Islet of Langerhans (tissue), 1 donor: ENCODE results near the gene SDK1.

Experiments used
- FAIRE-seq: peaks from one replicate; lab custom pipeline; 2011; peaks lifted over from hg19 to GRCh38; lab: Jason Lieb, UNC

Gene SDK1

DNA sequence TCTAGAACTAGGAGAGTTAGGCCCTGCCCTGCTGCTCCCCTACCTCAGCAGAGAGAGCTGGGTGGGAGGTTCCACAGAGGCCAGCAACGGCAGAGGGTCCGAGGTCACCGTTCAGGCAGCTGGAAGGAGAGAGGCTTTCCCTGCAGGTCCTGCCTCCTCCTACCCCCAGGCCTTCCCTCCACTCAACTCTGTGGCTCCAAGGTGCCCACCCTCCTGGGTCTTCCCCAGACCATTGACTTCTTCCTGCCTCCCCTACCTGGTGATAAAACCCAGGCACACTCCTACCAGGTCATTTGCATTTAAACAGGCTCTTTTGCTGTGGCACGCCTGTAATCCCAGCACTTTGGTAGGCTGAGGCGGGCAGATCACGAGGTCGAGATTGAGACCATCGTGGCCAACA is 865.8 kb downstream of the SDK1 start:
- FAIRE-seq = no peak

DNA sequence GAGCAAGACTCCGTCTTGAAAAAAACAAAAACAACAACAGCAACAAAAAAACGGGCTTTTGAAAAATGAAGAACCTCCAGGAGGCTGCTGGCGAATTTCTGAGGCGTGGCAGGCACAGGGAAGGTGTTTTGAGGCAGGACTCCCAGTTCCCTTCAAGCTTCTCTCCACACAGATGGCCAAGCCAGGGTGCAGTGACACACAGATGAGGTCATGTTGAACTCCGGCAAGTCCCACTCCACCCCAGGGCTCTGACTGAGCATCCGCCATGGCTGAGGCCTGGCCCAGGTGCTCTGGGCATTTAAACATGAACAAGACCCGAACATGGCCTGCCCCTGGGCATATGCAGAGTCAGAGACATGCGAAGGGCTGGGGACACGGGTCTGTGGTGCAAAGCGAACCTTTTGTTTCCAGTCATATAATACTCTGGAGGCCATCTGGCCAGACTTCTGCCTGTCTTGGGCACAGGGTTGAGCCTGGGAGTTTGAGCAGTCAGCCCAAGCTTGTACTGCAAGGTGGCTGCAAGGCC is 866.4 kb downstream of the SDK1 start:
- FAIRE-seq = no peak

DNA sequence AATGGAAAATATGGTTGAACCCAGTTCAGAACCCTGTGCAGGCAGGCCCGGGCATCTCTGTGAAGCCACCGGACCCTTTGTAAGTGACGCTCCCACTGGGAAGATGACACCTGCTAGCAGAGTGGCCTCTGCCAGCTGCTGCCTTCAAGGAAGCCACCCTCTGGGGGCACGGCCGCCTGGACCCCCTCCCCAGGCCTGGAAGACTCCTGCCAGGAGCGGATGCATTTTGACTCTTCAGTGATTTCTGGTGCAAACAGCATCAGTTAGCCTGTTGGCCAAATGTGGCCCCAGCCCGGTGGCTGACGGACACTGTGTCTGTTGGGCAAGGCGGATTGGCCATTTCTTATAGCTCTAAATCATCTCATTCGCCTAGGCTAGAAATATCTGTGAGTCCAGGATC is 867.0 kb downstream of the SDK1 start:
- no peak for FAIRE-seq

DNA sequence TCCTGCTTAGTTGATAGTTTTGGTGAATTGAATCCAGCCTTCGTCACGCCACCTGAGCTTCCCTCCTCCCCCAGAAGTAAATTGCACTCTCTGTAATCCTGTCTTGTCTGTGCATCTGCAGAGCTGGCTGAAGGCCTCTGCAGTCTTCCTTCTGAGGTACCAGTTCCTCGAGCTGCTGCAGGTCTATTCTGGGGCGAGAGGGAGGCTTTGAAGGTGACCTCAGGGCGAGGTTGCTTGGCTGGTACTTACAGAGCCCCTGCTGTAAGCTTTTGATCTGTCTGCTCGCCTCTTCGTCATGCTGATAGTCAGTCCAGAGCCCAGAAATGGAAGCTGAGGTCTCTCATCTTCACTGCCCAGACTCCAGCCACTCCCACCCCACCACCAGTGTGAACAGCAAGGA is 867.5 kb downstream of the SDK1 start:
- FAIRE-seq = no peak

DNA sequence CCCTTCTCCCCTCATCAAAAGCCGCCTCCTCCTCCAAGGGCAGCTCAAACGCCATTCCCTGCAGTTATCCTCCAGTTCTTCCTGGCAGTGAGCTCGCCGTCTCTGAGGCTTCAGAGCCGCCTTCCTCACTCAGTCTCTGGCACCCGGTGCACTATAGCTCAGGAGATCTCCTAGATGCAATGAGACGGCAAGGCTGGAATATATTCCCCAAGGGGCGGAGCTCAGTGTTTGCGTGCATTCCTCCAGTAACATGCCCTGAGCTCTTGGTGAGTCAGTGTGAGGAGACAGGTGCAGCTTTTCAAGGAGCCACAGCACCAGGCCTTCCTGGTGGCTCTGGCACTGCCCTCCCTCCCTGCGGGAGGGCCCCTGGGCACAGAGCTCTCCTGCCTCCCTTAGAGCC is 868.4 kb downstream of the SDK1 start:
- FAIRE-seq = no peak

DNA sequence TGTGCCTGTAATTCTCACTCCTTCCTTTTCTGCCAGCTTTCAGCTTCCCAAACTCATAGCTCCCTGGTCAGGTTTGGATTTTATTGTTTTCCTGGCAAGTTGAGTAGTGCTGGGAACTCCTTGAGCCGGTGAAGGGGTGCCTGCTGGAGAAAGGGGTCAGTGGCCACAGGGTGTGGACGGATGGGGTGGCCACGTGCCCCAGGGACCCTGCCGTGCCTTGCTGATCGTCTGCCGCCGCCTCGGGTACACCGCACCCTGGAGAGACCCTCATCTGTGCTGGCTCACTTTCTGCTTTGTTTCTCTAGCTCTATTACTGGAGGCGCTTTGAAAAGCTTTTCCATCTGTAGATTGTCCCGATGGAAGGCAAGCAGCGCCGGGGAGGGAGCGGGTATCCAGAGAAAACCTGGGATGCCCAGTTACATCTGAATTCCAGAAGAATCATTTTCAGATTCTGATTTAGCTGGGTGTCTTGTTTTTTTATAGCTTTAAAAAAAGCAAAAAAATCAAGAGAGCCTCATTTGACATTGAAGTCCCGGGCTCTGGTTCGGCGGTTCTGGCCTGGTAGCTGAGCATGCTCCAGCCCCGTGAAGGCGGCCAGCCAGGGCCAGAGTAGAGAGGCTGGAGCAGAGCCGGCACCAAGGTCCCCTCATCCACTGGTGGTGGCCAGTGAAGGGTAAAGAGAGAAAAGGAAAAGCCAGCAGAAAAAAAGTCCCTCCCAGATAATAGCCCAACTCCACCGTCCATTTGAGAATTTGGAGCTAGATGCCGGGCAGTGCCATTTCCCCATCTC is 870.1 kb downstream of the SDK1 start:
- no peak for FAIRE-seq

DNA sequence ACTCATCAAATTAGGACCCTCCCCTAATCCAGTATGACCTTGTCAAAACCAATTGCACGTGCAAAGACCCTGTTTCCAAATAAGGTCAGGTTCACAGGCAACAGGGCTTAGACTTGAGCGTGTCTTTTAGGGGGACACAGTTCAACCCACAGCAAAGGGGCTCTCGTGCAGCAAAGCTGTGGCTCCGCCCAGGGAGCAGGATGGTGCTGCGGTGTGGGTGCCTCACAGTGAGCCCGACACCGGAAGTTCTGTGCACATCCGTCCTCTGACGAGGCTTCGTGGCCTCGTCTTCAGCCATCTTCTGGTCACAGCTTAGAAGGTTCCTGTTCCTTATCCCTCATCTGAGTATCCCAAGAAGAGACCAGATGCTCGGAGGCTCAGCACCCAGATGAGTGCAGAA is 871.8 kb downstream of the SDK1 start:
- no peak for FAIRE-seq

DNA sequence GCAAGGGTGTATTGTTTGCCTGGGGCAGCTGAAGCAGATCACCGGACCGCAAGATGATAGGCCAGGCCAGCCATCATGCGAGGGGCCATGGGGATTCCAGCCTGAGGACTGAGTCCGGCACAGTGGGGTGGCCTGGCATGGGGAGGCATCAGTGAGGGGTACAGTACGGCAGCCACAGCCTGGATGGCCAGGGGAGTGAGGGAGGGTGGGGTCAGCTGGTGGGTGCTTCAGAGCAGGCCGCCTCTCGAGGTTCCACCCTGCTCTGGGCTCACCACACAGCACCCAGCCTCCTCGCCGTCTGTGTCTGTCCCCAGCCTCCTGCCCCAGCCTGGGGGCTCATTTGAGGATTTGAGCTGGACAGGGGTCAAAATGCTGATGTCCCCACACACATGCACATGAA is 872.6 kb downstream of the SDK1 start:
- no peak for FAIRE-seq

DNA sequence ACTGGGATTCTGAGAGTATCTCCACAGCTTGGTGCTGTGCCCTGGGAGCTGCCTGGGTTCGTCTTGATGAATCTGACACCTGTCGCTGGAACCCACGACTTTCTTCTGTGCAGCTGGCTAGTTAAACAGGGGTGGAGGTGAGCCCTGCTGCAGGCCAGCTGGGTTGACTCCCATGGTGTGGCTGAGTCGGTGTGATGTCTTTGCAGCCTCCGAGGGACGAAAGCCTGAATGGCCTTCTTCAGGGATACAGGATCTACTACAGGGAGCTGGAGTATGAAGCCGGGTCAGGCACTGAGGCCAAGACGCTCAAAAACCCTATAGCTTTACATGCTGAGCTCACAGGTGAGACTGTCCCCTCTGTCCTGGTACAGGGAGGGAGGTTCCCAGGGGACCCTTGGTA is 873.0 kb downstream of the SDK1 start:
- no peak for FAIRE-seq

DNA sequence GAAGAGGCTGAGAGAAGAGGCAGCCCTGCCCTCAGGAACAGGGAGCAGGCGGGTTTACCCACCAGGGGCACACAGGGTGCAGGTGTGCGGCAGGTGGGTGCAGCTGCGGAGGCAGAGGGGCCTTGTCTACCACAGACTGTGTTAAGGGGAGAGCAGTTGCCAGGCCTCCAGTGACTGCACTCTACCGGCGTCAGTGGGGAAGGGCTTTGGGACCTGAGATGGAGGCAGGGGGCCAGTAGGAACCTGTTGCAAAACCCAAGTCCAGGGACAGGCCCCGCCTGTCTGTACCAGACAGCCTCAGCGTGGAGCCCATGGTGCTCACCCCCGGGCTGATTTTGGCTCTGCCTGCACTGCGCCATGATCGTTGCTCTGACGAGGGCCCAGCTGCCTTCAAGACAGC is 873.4 kb downstream of the SDK1 start:
- no peak for FAIRE-seq

DNA sequence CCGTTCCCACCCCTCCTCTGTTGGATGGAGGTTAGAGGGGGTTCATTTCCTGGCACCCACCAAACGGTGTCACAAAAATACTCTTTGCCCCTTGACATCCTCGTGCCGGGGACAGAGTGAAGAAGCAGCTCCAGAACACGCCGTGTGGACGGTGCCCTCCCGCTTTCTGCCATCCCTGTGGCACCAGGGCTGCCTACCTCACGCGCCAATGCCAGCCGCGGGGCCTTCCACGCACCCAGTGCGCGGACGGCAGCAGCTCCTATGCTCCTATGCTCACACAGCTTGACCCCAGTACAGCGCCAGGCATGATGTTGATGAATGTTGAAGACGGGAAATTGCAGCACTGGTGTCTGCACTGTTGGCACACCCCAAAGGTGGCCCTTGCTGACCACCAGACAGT is 873.8 kb downstream of the SDK1 start:
- no peak for FAIRE-seq

DNA sequence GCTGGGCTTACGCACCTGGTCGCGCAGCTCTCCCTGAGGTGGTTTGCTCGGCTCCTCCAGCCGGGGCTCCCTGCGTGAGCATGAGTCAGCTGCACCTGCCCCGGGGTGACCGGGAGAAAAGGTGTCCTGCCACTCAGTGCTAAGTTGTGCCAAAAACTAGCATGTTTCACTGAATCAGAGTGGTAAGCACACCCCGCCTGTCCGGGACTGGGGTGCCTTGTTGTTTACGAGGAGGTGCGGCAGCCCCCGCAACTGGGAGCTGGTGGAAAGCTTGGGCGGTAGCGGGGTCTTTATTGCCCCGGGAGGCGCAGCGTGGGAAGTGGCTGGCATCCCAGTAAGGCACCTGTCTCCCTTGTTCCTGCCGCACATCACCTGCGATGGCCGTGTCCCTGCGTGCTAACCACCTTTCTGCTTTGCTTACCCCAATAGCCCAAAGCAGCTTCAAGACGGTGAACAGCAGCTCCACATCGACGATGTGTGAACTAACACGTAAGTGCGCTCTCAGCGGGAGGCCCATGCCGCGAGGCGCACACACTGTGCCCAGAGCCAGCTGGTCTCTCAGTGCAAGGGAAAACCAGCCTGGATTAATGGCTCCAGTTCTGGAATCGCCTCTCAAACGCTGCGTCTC is 874.4 kb downstream of the SDK1 start:
- FAIRE-seq = no peak

DNA sequence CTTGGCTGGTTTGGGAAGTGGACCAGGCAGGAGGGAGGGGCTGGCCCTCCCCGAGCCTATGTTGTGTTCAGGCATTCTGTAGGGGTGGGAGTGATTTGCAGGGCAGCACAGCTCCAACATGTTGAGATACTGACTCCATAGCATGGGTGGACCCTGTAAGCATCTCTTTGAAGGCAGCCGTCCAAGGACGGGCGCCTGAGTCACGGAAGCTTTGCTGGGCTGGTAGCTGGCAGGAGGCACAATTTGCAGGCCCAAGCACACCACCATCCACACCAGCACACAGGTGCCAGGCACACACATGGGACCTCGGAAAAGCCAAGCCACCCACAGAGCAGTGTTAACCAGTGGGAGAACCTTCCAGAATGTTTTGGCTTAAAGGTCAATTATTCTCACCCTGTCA is 875.9 kb downstream of the SDK1 start:
- no peak for FAIRE-seq

DNA sequence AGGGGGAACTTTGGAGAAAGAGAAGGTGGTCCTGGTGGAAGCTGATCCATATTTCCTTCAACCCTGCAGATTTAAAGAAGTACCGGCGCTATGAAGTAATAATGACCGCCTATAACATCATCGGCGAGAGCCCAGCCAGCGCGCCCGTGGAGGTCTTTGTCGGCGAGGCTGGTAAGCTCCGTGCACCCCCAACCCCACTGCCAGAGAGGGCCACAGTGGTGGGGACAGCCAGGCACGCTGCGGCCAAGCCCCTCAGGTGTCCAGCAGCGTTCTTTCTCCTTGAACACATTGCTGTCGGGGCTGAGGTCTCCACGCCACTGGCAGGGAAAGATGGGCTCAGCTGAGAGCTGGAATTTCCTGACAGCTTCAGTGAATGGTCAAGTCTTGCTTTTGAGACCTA is 877.4 kb downstream of the SDK1 start:
- FAIRE-seq = no peak

DNA sequence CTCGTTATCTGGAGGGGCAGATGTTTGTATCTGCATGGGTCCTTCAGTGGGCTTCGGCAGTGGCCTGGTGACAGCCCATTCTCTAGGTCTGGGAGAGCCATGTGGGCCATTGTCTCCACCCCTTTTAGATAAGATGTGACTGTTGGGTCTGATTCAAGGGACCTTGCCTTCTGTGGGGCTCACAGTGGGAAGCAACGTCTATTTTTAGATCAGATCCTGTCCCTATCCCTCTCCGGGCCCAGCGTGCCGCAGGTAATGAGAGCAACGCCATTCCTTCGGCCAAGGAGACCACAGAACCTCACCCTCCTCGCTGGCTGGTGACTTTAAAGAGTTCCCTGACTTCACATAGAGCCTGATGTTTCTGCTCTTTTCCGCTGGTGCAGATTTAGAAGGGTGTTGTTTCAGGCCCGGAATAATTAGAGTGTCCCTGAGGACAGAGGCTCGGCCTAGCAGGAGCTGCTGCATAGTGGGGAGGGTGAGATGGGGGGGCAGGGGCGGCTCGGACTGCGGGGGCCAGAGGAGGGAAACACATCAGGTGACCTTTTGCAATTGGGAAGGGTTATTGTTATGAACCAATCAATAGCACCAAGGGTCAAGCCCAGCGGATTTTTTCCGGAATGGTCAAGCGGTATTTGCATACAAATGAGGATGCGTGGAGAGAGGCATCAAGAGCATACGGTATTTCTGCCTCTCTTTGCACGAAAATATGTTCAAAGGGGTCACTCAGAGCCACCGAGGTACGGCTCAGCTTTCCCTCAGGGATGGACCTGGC is 878.0 kb downstream of the SDK1 start:
- no peak for FAIRE-seq

DNA sequence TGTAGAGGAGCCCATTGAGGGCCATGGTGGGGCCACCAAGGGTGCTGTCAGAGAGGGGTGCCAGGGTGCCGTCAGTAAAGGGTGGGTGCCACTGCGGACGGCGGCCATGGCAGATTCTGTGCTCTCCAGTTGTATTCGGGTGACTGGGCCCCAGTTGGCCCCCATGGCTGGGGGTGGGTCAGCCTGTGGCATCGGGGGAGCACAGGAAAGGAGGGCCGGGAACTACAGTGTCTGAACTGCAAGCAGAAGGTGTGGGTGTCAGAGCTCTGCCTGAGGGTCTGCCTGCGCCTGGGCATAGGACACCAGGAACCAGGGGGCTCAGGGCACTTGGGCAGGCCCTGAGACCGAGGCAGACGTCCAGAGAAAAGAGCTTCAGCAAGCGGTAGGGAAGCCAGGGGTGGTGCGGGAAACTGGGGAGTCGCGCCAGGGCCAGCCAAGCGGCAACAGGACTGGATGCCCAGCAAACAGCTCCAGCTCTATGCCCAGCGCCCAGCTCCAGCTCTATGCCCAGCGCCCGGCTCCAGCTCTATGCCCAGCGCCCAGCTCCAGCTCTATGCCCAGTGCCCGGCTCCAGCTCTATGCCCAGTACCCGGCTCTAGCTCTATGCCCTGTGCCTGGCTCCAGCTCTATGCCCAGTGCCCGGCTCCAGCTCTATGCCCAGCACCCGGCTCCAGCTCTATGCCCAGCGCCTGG is 878.8 kb downstream of the SDK1 start:
- no peak for FAIRE-seq

DNA sequence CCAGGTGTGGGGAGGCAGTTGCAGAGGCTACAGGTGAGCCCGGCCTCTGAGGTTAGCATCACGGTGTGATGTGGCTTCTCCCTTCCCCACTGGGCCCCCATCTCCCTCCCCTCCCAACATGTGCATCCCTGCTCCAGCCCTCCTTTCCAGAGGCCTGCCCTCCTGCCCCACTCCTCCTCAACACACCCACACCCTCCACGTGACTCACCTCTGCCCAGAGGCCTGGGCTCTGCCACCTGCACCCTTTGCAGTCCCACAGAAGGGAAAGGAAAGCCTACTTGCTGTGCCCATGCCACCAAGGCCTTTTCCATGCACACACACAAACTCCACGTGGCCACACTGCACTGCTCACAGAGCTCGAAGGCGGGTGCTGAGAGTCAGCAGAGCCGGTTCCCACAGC is 880.4 kb downstream of the SDK1 start:
- FAIRE-seq = no peak

DNA sequence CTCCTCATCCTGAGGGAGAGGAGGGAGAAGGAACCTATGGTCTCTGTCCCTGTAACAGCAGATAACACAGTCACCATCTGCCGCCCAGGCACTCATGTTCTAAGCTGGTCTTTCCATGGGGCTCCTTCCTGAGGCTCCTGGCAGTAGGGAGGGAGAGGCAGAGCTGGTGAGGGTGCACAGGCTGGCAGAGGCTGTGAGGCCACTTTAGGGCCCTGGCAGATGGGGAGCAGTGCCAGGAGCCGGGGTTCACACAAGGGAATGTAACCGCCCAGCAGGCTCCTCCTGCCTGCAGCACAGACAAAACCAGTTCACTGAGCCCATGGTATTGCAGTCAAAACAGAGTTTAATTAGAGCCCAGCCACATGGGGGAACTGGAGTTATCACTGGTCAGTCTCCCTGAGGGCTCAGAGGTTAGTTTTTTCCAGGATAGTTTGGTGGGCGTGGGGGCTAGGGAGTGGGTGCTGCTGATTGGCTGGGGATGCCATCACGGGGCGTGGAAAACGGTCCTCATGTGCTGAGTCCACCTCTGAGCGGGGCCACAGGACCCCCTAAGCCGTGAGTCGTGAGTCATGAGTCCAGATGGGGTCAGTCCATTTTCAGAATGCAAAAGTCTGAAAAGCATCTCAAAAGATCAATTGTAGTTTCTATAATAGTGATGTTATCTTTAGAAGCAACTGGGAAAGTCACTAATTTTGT is 881.7 kb downstream of the SDK1 start:
- no peak for FAIRE-seq

DNA sequence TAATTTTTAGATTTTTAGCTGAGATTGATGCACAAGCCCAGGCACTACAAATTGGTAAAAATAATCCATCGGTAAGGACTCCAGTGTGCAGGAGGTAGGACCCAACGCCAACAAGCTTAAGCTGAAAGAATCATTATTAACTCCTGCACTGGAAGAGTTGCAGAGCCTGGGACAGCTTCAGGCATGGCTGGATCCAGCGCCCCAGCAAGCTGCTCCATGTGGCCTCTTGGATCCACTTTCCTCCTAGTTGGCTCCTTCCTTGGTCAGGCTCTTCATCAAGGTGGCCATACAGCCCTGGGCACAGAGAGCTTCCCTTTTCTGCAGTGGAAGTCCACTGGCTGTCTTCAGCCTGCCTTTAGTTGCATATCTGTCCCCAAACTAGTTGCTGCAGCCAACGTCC is 883.6 kb downstream of the SDK1 start:
- FAIRE-seq = no peak

DNA sequence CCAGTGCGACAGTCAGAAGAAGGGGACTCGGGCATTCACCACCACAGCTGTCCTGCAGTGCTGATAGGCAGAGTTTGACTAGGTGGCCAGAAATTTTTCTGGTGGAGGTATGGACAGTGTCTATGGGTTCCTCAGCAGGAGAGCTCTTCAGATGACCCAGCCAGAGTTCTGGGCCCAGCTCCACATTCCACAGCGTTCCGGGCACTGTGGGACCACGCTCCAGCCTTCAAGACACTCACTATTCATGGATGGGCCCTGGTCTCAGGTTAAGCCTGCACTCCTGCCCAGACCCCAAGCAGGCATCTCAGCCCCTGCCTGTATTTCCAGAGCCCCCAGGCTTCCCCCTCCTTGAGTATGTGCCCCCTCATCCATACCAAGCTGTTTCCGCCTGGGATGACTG is 884.1 kb downstream of the SDK1 start:
- no peak for FAIRE-seq

DNA sequence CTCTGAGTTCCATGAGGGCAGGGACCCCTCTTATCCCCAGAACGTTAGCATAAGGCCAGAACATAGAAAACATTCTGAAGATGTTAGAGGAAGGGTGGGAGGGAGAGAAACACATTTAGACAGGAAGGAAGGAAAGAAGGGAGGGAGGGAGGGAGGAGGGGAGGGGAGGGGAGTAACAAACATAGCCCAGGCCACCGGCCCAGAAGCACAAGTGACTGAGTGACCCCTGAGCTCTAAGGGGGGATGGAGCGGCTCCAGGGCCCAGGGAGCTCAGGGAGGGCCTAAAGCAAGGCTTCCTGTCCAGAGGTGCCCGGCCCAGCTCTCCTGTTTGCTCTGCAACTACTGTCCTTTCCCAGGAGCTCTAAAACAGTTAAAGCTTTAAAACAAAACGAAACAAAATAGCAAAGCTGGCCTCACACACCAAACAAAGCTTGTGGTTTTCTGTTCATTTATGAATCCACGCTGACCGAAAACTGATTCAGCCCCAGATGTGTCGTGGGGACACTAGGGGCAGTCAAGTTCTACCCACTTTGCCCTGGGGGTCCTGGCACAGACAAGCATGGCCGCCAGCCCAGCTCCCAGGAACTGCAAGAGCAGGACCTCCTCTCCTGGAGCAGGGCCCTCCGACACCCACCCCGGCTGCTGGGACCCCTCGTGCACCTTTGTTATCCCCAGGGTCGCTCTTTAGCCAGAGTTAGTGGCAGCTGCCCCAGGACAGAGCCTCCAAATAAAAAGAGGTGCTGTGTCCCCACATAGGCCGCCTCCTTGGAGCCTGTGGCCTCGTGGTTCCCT is 884.9 kb downstream of the SDK1 start:
- no peak for FAIRE-seq

DNA sequence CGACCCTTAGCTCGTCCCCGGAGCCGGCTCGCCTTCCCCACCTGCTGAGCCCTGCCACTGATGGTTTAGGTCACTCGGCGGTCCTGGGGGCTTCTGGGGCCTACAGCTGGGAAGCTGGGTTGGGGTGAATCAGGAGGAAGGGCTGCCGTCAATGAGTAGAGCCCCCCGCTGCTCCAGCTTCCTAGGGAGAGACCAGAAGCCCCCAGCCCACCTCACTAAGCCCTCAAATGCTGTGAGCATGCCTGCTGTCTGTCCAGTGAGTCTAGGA is 885.4 kb downstream of the SDK1 start:
- no peak for FAIRE-seq
